NOMO-1 (cell line): ENCODE measurements around the gene CYP39A1.
"Not testable (repeated sequence)": the region's sequence is repeated elsewhere in the genome, so short reads cannot be mapped to it uniquely, and the experiment has no call there.

Source experiments
- DNase-seq, 2 experiments: peaks; one replicate each; lab custom pipeline; 2025; ENCODE audit not compliant: unreplicated experiment in 2 of 2; lab: John Stamatoyannopoulos, UW

CYP39A1 gene

DNA sequence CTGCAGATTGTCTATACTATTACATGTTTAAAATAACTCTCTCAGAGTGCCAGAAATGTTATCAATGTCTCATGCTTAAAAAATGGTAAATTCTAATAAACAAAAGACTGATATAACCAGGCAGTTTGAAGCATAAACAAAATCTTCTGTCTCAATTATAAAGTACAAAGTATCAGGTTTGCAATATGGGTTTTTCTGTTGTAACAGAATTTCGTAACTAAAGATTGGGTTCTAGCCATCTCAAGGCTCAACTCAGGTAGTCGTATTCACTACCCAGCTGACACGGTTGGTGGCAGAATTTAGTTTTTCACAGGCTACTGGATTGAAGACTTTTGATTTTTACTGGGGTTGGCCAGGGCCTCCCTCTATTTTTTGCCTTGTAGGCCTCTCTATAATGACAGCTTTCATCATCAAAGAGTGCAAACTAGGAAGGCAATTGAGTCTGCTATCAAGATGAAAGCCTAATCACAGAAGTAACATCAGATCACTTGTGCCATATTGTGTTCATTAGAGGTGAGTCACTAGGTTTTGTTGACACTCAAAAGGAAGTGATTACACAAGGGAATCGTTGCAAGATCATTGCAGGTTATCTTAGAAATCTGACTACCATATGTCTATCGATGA is 3.6 kb downstream of the CYP39A1 start:
- peak in 1 of 2 experiments; percentile 4 for DNase-seq

DNA sequence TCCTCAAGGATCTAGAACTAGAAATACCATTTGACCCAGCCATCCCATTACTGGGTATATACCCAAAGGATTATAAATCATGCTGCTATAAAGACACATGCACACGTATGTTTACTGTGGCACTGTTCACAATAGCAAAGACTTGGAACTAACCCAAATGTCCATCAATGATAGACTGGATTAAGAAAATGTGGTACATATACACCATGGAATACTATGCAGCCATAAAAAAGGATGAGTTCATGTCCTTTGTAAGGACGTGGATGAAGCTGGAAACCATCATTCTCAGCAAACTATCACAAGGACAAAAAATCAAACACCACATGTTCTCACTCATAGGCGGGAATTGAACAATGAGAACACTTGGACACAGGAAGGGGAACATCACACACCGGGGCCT is 4.5 kb downstream of the CYP39A1 start:
- DNase-seq, result not testable (repeated sequence)

DNA sequence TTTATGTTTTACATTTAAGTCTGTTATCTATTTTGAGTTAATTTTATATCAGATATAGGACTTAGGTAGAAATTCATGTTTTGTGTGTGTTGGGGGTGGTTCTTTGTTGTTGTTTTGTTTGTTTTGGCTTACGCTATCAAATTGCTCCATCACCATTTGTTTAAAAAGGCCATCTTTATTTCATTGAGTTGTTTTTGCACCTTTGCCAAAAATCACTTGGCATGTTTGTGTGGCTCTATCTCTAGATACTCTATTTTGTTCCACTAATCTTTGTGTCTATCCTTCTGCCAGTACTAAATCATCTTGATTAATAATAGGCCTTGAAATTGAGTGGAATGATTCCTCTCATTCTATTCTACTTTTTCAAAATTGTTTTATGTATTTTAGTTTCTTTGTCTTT is 7.4 kb downstream of the CYP39A1 start:
- no peak for DNase-seq

DNA sequence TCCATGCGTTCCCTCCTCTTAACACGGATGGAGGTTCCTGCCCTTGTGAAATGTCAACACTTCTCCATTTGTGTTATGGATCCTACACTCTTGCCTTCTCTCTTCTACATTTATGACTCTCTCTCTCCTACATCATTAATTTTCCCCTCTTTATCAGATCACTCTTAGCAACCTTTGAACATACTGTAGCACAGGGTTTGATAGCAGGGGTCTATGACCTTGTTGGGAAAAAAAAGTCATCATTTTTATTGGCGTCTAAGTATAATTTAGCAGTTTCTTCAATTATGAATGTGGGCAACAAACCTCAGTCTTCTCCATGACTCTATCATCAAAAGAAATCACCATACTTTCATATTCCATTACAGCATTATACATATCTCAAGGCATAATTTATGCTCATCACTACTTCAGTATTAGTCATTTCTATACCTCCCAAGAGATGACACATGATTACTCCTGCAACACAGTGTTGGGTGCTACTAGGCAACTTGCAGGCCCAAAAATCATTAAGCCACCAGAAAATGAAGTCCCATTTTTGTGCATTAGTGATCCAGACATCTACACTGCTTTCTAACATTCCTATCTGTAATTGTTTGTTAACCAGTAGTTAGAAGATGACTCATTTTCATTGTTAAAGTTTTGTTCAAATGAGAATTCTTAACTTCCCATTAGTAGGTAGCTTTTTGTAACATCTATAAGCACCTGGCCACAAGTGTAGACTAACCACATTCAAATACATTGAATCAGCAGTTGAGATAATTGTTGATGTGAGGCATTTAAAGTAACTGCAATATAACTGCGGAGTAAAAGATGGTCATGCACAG is 9.5 kb downstream of the CYP39A1 start:
- DNase-seq, result no peak

DNA sequence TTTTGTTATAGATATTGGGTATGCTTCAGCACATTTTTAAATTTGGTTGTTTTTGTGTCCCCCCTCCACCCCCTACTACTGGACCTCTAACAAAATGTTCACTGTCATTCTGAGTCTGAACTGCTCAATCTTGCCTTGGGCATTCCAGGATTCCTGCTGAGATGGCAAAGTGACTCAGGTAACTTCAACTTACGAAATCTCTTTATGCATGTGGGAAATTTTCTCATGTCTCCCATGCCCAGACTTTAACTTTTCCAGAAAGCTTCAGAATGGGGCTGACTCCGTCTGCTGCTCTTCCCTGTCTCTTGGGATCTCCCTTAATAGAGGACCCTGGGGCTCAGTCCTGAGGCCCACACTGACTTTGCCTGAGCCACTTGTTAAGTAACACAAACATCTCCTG is 14.0 kb downstream of the CYP39A1 start:
- no peak for DNase-seq

DNA sequence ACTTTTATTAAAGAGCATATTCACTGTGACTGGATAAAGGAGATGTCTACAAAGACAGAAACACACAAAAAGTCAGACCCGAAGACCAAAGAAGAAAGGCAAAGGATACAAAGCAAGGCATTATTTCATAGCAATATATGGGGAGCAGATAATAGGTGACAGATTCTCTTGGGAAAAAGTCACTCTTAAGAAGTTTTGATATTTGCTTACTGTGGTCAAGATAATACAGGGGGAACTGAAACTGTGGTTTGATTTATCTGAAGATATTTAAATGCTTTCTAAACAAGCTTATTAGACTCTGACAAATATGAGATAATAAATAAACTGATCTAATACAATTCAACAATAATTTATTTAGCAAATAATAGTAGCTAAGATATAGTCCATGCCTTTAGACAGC is 14.7 kb downstream of the CYP39A1 start:
- no peak for DNase-seq

DNA sequence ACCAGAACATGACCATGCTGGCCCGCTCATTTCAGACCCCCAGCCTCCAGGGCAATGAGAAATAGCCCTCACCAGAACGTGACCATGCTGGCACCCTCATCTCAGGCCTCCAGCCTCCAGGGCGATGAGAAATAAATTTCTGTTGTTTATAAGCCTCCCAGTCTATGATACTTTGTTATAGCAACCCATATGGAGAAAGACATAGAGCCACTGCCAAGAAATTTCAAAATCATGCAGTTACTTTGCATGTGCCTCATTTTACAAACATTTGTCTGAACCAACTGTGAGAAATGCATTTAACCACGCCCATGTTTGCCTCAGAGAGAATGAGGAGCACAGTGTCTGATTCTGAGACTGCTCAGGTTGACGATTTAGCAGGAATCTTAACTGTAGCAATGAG is 15.5 kb downstream of the CYP39A1 start:
- DNase-seq, result no peak

DNA sequence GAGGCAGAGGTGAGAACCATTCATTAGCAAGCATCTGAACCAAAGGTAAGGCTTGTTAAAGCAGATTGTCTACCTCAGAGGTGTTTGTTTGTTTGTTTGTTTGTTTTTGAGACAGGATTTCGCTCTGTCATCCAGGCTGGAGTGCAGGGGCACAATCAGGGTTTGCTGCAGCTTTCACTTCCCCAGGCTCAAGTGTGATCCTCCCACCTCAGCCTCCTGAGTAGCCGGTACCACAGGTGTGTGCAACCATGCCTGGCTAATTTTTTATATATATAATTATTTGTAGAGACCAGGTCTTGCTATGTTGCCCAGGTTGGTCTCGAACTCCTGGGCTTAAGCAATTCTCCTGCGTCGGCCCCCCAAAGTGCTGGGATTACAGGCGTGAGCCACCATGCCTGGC is 17.2 kb downstream of the CYP39A1 start:
- no peak for DNase-seq

DNA sequence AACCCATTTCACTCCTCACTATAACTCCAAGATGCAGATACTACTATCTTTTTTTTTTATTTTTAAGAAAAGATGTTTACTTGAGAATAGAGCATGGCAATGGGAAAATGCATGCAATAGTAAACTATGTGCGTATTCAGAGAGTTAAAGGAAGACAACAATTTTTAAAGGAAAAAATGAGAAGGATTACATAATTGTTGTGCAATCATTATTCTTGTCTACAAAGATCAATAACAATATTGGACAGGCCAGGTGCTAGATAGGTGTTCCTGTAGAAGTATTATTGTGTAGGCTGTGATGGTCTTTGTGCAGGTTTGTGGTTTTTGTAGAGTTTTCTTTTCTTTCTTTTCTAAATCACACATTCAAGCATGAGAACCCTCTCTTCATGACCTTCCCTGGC is 20.6 kb downstream of the CYP39A1 start:
- DNase-seq, result no peak

DNA sequence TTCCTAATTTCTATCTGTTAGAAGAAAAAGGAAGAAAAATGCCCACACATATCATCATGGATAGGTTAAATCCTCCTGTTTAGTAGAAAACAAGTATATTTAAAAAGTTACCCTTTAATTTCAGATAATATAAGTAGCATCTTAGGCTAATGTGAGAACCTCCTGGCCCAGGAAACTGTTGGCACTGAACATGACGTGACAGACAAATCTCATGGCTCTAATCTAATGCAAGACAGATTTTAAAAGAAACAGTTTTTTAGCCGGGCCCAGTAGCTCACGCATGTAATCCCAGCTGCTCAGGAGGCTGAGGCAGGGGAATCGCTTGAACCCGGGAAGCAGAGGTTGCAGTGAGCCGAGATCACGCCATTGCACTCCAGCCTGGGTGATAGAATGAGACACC is 22.9 kb downstream of the CYP39A1 start:
- no peak for DNase-seq

DNA sequence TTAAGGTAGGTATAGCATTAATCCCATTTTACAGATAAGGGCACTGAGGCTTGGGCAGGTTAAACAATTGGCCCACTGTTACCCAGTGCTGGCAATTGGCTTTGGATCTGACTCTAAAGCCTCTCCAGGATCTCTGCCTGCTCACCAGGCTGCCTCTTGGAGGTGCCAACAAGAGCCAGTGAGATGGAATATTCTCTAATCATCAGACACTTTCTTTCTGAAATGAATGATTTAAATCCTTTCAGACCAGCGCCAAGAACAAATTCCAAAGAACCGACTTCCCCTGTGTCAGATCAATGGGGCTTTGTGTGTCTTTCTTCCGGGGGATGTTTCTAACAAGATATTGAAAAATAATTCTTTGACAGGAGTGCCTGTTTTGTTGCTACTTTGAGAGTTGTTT is 23.6 kb downstream of the CYP39A1 start:
- no peak for DNase-seq

DNA sequence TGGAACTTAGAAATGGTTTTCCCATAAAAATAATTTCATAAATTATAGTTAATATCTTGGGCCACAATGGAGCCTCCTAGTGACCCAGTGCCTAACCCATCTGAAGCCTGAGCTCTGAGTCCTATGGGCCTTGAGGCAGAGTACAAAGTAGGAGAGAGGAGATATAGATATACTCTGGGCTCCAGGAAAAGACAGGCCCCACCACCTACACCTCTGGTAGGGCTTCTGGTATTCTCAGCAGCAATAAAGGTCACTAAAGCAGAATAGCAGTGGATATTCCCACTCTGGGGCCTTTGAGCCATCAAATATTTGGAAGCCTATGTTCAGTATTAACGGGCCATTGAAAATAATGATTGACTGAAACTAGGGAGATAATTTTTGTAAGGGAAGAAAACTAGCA is 24.1 kb downstream of the CYP39A1 start:
- DNase-seq, result no peak

DNA sequence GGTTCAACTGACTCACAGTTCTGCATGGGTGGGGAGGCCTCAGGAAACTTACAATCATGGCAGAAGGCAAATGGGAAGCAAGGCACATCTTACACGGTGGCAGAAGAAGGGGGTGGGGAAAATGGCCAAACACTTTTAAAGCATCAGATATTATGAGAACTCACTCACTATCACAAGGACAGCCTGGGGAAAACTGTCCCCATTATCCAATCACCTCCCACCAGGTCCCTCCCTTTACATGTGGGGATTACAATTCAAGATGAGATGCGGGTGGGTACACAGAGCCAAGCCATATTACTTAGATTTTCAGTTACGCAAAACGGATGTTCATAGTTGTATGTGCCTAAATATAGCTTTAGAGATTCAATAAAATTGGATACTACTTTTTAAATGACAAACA is 25.6 kb downstream of the CYP39A1 start:
- DNase-seq, result no peak

DNA sequence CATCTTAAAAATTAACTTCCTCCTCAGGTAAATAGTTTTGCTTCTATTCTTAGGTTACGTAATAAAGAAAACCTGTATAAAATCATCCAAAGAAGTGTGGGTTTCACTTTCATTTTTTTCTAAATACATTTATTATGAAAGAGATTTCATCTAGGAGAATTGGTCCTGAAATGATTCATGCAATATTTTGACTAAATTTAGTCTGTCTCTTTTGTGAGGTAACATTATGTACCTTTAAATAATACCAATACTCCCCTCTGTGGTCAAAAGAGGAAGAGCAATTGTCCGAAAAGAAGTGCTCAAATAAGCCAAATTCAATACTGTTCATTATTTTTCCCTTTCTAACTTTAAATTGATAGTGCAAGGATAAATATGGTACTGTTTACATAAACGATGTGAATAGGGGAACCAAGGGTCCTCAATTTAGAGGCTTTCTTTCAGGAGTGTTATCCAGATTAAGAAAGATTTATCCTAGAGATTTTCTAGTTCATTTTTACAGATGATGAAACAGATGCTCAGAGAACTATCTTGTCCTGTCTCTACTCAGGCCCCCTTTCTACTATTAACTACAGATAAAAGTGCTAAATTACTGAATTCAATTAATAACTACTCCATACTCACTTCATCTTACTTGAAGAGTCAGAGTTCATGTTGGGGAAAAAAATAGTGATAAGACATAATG is 26.2 kb downstream of the CYP39A1 start:
- peak in 1 of 2 experiments; percentile 58 for DNase-seq

DNA sequence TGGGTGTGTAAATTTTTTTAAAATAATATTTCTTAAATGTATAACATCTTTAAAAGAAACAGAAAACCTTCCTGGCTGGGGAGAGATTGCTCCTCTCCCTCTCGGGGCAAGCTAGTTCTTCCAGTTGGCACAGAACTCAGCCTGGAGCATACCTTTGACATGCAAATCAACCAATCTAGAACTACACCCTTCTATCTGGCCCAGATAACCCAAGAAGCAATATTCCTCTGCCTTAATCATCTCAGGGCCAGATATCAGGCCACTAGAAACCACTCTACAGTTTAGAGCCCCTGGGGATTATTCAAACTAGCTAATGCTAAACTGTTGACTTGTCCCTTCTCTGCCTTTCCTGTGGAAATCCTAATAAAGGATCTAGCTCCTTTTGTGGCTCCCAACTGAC is 33.9 kb downstream of the CYP39A1 start:
- DNase-seq, result no peak

DNA sequence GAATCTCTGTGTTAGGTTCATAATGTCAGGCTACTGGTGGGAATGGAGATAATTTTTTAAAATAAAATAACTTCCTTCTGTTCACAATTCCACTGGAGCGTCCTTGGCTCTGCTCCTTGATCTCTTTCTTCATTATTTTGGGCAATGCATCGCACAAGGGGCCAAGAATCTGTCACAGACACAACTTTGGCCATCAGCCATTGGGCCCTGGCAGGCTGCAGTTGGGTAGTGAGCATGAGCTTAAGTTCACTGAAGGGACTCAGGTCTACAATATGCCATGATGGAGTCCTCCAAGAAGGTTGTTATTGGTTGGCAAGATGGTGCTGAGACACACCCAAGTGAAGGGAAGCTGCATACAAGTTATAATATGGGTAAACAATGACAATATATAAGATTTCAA is 40.0 kb downstream of the CYP39A1 start:
- no peak for DNase-seq

DNA sequence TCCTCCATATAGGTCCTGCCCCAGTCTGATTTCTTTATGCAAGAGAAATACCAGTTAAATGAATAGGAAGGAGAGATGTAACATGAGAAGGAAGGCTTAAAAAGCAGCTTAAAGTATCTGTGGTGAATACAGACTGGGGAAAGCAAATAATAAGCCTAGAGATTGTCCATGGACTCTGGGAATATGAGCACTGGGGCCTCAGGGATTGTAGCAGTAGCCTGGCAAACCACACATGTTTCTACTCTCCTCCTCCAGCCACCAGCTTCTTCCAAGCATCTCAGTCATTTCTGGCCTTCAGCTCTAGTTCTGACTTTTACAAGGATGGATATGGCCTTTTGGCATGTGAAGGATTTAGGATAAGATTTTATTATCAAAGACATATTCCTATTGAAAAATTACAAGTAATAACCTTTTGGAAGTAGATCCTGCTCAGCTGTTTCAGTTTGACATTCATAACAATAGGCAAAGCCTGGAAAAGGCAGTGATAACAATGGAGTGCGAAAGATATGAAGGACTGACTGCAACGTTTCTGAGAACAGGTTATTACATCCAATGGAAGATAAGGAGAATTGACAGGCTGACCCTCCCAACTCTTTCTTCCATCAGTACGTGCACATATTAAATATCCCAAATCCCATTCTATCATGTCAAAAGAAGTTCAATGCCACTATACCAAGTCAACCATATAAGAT is 41.6 kb downstream of the CYP39A1 start:
- DNase-seq, result no peak

DNA sequence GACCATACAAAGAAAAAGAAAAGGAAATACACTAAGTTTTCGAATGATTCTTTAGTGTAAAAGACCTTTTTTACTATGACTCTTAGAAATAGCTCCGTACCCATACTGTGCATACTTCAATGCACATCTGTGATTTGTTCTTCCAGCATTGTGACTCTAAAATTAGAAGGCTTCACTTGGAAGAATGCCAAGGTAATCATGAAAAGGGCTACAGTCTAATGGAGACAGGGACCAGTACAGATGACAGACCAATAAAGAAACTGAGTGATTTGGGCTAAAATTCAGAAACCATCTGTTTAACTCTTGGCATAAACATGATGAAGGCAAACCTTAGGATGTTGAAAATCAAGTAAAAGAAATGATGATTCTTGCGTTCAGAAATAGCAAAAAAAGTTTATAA is 46.3 kb downstream of the CYP39A1 start:
- no peak for DNase-seq

DNA sequence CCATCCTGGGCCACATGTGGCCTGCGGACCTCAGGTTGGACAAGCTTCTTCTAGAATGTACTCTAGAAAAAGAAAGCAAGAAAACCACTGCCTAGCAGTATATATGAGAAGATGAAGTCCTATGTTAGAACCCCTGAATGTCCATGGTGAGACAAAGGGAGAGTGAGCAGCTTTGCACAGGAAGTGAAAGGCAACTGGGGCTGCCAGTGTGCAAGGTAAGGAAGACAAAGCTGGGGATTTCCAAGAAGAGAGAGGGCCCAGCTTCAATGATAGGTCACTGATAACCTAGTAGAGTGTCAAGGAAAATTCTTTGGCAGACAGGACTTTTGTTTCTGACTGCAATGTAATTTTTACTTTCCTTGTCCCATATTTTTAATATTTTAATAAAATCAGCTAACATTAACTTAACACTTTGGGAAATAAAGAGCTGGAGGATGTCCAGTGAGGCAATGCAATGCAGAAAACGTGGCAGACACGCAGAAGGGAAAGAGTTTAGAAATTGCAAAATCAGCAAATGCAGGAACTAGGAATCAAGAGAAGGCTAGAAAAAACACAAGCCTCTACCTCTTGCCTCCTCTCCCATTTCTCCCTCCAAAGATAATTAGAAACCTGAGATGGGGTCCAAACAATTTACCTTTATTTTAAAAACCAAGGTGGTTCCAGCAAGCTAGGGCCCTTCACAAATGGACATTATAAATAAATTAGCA is 47.4 kb downstream of the CYP39A1 start:
- DNase-seq, result no peak

DNA sequence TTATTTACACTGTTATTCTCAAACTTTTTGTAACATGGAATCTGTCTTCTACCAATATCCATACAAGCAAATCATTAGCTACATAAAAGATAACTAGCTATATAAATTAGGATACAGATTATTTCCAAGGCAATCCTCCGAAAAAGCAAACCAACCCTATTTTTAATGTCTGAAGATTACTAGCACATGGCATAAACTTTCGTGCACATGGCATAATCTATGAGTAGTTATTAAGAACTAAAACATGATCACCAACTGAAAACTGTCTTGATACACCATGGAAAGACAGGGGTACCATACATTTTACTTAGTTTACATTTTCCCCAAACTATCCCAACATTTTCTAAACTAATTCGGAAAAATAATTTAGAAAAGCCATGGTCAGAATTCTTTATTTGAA is 54.4 kb downstream of the CYP39A1 start:
- no peak for DNase-seq

DNA sequence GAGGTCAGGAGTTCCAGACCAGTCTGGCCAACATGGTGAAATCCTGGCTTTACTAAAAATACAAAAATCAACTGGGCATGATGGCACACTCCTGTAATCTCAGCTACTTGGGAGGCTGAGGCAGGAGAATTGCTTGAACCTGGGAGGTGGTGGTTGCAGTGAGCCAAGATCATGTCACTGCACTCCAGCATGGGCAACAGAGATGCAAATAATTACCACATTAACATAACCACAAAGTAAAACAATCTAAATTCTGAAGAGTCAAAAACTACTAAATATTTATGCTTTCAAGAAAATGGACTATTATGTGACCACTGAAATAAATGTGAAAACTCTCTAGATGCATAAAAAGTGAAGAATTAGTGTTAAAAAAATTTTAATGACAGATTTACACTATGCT is 59.9 kb downstream of the CYP39A1 start:
- no peak for DNase-seq
